Uterus (tissue), 2 donors: ENCODE data around the gene SERPINE2.

Experiments
- CTCF ChIP-seq, 4 experiments: fragments of 200-600 bp in 2 of 4; fragments of 450-650 bp in 2 of 4; sonication (generic) in 2 of 4; IDR thresholded peaks; one replicate each; pipeline ENCODE4 v1.5.1; 2016 to 2019; ENCODE audit warnings: antibody characterized with exemption in 4 of 4, mild to moderate bottlenecking in 2 of 4, moderate library complexity in 1 of 4
- POLR2A ChIP-seq, 2 donors: fragments of 450-650 bp; IDR thresholded peaks; one replicate each; pipeline ENCODE4 v1.6.1; 2016; ENCODE audit warnings: antibody characterized with exemption in 2 of 2, mild to moderate bottlenecking in 1 of 2, moderate library complexity in 1 of 2

GRCh38 chr2:223954401-223954800 lies 84.7 kb downstream of the SERPINE2 start:
- TF ChIP-seq CTCF (IDR thresholded peaks at IDR 0.05) (no peak), POLR2A (IDR thresholded peaks at IDR 0.05) (no peak)
